Islet of Langerhans (tissue), 1 donor: ENCODE results near the gene NPHP4.

Experiments
- FAIRE-seq: peaks from one replicate; lab custom pipeline; 2011; peaks lifted over from hg19 to GRCh38; lab: Jason Lieb, UNC

The NPHP4 gene

DNA sequence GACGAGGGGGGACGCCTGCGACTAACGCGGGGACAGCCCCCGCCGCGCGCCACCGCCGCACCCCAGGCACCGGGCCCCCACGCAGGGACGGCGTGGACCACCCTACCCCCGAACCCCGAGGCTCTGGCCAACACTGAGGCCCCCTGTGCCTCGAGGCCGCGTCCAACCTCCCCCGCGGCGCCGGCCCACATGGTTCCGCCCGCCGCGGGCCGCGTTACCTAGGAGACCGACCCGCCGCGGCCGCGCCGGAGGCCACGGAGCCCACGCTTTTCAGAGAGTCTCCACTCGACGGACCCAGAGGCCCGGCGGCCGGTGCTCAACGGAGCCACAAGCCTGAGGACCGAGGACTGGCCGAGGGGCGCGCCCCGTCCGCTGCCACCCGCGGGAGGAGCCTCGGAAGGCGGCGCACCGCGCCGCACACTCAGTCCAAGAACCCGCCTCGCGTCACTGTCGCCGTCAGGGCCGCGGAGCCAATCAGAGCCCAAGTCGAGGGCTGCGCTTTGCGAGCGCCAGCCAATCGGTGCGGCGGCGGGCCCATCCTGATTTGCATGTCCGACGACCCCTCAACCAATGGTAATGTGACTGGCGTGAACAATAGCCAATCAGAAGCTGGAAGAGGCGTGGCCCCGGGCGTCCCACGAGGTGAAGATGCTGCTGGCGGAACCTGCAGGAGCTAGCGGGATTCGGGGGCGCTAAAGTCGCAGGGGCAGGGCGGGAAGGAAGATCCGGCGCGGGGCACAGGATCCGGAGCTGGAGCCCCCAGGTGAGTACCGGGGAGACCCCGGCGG, at the start of gene NPHP4:
NPHP4 (minus strand) TSS at position 400 of the 788 bp plus-strand sequence. CDS start 6,136 bp downstream, outside the sequence.
- peak; percentile 96 for FAIRE-seq

- no peak for FAIRE-seq
Measured at GRCh38 chr1:6041432-6042062, 49.3 kb upstream of the NPHP4 start.

GRCh38 chr1:6040861-6041415, 48.7 kb upstream of the NPHP4 start:
- FAIRE-seq, result no peak

DNA sequence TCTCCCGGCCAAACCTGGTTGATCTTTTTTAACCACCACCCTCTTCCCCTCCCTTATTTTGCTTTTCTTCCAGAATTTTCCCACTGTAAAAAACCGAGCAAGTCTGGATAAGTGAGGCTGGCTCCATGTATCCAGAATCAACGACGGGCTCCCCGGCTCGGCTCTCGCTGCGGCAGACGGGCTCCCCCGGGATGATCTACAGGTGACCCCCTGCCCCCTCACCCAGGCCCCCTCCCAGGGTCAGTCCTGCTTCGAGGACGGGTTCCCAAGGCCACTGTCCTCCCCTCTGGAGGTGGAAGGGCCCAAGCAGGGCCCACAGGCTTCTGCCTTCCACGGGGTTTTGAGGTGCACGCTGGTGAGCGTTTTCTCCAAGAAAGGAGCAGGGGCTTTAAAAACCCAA, 48.2 kb upstream of the NPHP4 start:
- no peak for FAIRE-seq

- FAIRE-seq, result no peak
Measured at GRCh38 chr1:6039031-6039430, 46.8 kb upstream of the NPHP4 start.

DNA sequence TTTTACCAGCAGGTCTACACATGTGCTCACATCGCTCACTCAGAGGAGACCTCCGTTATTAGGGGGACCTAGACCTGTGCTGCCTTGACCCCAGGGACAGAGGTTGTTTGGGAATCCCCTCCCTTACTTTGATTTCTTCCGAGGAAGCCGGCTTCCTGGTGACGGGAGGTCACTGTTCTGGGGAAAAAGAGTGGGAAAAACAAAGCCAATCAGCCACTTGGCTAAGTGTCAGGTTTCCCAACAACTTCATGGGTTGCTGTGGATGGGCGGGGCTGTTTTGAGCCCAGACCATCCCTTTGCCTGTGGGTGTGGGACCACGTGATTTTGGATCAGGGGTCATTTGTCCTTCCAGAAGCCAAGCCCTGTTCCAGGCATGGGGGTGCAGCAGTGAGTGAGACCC, 46.4 kb upstream of the NPHP4 start:
- FAIRE-seq, result no peak

GRCh38 chr1:6037338-6037762, 45.1 kb upstream of the NPHP4 start:
- no peak for FAIRE-seq

DNA sequence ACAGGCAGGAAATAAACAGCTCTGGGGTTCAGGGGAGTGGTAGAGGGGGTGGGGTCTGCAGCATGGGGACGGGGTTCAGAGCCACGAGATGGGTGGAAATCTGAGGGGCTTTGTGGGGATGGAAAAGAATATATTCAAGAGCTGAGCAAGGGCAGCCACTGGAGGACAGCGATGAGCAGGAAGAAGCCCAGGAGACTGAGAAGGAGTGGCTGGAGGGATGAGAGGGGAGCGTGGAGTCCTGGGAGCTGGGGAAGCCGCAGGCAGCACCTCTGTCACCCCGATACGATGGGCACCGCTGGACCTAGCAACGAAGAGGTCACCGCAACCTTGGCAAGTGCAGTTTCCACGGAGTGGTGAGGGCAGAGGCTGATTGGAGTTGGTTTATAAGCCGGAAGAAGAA, 43.5 kb upstream of the NPHP4 start:
- FAIRE-seq, result no peak

DNA sequence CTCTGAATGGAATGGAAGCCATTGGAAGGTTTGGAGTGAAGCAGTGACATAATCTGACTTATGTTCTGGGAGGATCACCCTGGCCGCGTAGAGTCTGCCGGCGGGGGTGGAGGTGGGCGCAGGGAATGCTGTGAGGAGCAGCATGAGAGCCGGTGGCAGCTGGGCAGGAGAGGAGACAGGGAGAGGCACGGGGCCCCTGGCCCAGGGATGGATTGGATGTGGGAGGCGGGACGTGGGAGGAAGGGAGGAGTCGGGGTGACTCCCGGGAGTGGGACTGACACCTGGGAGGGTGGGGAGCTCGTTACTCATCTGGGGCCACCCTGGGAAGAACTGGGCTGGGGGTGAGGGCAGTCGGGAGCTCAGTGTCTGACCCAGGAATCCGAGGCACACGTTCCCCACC, 43.1 kb upstream of the NPHP4 start:
- FAIRE-seq, result no peak

- FAIRE-seq, result no peak
Measured at GRCh38 chr1:6034750-6035096, 42.5 kb upstream of the NPHP4 start.

DNA sequence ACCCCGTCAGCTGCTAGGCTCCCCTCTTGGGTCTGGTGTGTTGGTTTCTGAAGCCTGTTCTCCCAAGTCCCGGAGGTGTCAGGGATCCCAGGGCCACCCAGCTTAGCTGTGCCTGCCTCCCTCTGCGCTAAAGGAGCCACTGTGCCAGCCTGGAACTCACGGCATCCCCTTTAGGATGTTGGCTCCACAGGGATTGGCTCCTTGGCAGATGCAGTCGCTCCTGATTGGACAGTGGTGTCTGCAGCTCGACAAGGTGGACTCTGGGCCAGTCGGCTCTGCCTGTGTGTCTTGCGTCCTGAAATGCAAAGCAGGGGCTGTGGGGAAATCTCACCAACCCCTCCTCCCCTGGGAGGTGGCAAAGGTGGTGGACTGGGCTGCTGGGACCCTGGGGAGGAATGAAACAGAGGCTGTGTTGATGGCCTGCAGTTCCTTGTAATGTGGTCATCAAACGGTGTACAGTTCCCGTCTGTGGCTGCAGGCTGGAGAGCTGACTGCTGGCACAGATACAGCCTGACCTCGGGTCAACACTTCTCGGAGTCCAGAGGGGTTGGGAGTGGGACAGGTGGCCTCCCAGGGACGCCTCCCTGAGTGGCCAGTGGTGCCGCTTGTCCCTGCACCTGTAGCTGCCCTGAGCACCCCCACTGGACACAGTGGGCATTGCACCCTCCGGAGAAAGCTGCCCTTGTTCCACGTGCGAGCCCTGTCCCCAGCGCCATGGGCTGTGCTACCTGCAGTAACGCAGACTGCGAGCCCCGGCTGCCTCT, 41.9 kb upstream of the NPHP4 start:
- no peak for FAIRE-seq

DNA sequence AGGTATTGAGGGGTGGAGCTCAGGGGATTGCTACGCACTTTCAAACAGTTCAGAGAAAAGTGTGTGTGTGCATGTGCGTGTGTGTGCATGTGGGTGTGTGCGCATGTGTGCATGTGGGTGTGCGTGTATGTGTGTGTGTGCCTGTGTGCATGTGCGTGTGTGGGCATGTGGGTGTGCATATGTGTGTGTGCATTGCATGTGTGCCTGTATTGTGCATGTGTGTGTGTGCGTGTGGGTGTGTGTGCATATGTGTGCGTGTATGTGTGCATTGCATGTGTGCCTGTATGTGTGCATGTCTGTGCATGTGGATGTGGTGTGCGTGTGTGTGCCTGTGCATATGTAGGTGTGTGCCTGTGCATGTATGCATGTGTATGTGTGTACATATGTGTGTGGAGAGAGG, 40.9 kb upstream of the NPHP4 start:
- FAIRE-seq, result no peak

DNA sequence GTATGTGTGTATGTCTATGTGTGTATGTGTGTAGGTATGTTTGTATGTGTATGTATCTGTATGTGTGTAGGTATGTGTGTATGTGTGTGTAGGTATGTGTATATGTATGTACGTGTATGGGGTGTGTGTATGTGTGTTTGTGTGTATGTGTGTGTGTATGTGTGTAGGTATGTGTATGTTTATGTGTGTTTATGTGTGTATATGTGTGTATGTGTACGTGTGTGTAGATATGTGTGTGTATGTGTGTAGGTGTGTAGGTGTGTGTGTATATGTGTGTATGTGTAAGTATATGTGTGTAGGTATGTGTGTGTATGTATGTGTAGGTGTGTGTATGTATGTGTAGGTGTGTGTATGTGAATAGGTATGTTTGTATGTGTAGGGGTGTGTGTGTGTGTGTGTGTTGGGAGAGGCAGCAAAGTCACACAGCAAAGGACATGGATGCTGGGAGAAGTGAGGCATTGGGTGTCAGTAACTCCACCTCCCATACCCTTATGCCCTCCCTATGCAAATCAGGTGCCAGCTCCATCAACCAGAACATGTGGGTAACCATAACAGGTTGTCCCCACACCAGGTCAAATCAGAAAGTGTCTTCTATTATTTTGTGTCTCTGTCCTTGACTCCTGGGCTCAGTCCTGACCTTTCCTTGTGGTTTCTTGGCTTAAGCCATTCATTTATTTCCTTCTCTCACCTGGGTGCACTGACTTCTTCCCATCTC, 38.5 kb upstream of the NPHP4 start:
- FAIRE-seq, result no peak

- no peak for FAIRE-seq
Measured at GRCh38 chr1:6030132-6030531, 37.9 kb upstream of the NPHP4 start.

- FAIRE-seq, result no peak
Measured at GRCh38 chr1:6029351-6029750, 37.1 kb upstream of the NPHP4 start.

GRCh38 chr1:6028042-6028850, 36.0 kb upstream of the NPHP4 start:
- FAIRE-seq, result no peak

DNA sequence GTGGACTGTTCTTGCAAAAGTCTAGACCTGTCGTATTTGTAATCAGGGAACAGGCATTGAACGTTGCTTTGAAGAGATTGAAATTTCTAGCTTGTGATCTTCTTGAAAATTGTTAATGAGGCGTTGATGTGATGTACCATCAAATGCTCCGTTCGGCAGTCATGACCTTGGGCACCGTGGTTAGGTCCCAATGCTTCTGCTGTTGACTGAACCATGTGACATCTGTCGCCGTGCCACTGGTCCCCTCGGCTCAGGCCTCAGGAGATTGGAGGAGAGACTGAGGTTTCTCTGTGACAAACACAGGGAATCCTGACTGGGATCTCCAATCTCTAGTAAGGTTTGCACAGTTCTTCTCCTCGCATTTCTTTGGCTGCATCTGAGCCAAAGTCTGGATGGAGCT, 35.4 kb upstream of the NPHP4 start:
- no peak for FAIRE-seq

DNA sequence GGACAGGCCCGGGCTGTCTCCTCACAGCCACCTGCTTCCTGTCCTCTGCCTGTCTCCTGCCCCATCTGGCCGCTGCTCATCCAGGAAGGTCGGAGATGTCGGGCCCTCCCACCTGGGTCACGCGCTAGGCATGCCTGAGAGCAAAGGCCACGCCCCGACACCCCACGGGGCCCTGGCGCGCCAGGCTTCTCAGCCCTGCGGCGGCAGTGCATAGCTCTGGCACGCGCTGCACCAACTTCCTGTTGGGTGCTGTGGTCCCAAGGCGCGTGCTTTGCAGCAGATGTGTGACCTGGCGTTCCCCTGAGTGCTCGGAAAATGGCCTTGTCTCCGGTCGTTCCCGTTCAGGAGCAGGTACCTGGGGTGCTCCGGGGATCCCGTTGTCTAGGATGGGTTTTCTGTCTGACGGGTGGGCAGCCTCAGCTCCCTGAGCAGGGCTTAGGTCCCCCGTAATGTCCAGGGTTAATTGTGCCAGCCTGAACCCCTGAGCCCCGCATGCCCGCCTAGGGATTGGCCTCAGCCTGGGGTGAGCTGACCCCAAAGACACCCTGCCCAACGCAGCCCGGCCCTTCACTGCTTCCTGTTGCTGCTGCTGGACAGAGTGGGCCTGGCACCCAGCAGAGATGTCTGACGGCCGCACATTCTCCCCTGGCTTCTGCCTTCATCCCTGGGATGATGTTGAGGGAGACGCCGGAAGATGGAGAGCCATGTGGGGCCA, 34.0 kb upstream of the NPHP4 start:
- no peak for FAIRE-seq

- FAIRE-seq, result no peak
Measured at GRCh38 chr1:6025269-6026094, 33.3 kb upstream of the NPHP4 start.

DNA sequence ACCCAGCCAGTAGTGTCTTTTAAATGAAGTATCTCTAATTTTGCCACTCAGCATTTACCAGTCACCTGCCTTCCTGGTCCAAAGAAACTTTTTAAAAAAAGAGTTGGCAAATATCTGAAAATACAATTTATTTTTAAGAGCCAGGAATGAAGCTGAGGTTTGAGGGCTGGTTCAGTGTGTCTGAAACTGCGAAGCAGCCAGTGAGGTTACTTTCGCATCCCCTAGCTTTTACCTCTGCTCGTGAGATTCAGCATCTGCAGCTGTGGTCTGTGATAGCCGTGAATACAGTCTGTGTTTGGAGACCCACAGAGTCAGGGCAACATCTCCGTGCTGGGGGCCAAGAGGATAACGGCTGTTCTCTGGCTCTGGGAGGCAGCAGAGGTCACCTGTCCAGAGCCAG, 32.2 kb upstream of the NPHP4 start:
- FAIRE-seq, result no peak
